Choroid plexus epithelial cell (primary cell): ENCODE results near the gene BRD1.

Experiments
- DNase-seq: peaks from one replicate; pipeline ENCODE4 v3.0.0-alpha.2; 2010; ENCODE audit warnings: low read depth
- H3K4me3 ChIP-seq: 2 replicates; pipeline ENCODE4 v1.5.1; 2011; ENCODE audit warnings: low read depth, mild to moderate bottlenecking, control low read depth, low read length, moderate library complexity
- TF ChIP-seq, protein P1 (sequence below): conservative IDR thresholded peaks from 2 replicates; pipeline ENCODE4 v1.5.1; 2011; ENCODE audit warnings: low read depth, mild to moderate bottlenecking, control low read depth, inconsistent platforms, low read length, moderate library complexity

Gene BRD1

DNA sequence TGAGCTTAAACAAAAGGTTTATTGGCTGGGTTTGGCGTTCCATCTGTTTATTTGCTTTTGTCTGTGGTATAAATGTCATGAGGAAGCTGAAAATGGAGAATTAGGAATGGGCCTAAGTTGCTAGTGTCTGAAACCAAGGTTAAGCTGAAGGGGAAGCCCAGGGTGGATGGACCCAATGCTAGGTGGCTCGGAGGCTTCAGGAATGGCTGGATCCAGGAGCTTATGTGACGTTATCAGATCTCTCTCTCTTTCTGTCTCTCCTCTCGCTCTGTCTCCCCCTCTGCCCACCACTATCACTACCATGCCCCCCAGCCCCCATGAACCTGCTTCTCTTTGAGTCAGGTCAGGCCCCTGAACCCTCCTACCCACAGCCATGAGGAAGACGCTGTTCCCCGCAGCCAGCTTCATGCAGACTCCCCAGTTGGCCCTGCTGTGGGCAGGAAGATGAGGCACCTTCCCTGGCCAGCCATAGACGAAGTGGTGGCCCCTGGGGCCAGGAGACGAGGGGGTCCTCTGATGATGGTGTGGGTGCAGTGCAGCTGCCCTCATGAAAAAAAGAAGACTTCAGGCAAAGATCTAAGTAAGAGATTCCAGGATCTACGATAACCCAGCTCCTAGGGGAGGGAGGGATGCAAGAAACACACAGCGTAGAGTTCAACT is 101.5 kb downstream of the BRD1 start:
- TF ChIP-seq, protein P1, sequence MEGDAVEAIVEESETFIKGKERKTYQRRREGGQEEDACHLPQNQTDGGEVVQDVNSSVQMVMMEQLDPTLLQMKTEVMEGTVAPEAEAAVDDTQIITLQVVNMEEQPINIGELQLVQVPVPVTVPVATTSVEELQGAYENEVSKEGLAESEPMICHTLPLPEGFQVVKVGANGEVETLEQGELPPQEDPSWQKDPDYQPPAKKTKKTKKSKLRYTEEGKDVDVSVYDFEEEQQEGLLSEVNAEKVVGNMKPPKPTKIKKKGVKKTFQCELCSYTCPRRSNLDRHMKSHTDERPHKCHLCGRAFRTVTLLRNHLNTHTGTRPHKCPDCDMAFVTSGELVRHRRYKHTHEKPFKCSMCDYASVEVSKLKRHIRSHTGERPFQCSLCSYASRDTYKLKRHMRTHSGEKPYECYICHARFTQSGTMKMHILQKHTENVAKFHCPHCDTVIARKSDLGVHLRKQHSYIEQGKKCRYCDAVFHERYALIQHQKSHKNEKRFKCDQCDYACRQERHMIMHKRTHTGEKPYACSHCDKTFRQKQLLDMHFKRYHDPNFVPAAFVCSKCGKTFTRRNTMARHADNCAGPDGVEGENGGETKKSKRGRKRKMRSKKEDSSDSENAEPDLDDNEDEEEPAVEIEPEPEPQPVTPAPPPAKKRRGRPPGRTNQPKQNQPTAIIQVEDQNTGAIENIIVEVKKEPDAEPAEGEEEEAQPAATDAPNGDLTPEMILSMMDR, result no peak
- DNase-seq, result no peak
- H3K4me3 ChIP-seq, result no peak overlapping the region

- H3K4me3 ChIP-seq, result no peak overlapping the region
- TF ChIP-seq, protein P1, result no peak
- DNase-seq, result no peak
Observed at GRCh38 chr22:49725516-49725915, 102.2 kb downstream of the BRD1 start.

DNA sequence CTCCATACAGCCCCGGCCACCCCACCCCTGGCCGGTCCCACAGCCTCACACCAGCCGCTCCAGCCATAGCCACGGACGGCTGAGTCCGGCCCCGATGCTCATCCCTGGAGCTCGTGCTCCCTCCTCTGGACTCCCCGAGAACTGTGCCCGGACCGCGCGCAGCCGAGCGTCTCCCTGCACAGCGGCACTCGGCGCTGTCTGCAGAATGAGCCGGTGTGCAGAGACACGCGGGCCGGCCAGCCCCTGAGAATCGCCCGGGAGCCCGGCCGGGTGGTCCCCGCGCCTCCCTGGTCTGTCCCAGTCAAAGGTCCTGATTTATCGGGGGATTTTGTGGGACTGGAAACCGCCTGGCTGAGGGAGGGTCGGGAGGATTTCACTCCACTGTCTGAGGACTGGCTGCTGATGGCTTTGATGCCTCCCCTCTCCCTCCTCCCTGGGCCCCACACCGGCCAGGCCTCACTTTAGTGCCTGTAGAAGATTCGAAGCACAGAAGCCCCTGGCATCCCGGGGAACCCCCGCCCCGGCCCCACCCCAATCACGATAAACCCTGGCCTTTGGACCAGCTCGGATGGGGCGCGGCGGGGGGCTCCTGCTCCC is 102.7 kb downstream of the BRD1 start:
- DNase-seq, result peak; percentile 62
- no peak overlapping the region for H3K4me3 ChIP-seq
- TF ChIP-seq, protein P1, result peak; percentile 72

DNA sequence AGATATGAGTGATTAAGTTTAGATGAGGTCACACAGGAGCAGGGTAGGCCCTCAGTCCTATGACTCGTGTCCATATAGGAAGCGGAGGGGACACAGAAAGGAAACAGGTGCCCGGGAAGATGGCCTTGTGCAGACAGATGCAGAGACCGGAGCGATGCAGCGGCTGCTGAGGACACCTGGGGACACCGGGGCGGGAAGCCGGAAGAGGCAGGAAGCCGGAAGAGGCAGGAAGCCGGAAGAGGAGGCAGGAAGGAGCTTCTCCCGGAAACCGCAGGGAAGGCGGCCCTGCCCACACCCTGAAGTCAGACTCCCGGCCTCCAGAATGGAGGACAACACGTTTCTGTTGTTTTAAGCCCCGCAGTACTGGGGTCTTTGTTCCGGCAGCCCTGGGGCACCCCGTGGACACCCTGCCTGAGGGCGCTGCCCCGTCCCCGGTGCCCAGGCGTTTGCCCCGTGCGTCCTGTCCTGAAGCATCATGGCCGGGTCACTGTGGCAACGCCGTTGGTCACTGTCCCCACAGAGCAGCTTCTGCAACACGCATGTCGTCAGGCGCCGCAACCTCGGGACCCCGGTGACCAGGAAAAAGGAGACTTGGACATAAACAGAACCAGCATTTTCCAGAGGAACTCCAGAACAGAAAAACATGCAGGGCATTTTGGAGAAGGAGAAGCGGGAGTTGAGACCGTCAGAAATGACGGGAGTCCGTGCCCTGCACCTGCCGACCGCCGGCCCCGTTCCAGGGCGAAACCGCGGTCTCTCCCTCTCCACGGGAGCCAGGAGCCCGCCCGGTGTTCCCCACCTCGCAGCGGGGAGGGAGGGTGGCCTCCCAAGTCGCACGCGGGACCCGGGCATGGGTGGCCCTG is 103.4 kb downstream of the BRD1 start:
- TF ChIP-seq, protein P1, result no peak
- H3K4me3 ChIP-seq, result no peak overlapping the region
- DNase-seq, result no peak

DNA sequence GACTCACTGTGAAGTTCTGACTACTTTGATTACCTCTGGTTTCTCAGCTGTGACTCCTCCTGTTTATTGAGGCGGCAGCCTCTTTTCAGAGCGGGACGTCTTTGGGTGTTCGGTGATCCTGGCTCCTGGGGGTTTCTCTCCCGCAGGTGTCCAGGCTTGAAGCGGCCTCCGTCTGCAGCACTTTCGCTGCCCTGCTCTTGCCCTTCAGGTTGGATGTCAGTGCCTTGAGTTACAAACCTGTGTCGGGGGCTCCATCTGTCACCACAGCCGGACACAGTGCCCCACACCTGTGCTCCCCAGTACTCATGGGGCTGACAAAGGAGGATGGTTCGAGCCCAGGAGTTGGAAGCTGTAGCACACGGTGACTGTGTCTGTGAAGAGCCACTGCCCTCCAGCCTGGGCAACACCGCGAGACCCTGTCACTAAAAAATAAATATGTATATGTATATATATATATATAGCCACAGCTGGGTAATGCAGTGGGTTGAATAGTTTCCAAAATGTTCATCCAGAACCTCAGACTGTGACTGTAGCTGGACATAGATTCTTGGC is 104.1 kb downstream of the BRD1 start:
- no peak for DNase-seq
- TF ChIP-seq, protein P1, result no peak
- no peak overlapping the region for H3K4me3 ChIP-seq
